Islet precursor cell (in vitro differentiated cells): Measurements from ENCODE around the gene CERS2.
A peak's percentile ranks its signal among the peaks of the same experiment; 100 is the strongest.
"Not testable (repeated sequence)": the region's sequence is repeated elsewhere in the genome, so short reads cannot be mapped to it uniquely, and the experiment has no call there.

Experiments used
- DNase-seq: peaks from one replicate; pipeline ENCODE4 v3.0.0-alpha.2; 2018

The CERS2 gene

GRCh38 chr1:150968491-150968890, 6.1 kb downstream of the CERS2 start:
- DNase-seq, result no peak

- no peak for DNase-seq
These were observed 6.7 kb downstream of the CERS2 start for GRCh38 chr1:150967936-150968335.

- DNase-seq, result no peak
These were observed 8.6 kb downstream of the CERS2 start for GRCh38 chr1:150966011-150966410.

- DNase-seq, result no peak
These were observed 9.0 kb downstream of the CERS2 start for GRCh38 chr1:150965605-150966004.

GRCh38 chr1:150964164-150964489, 10.5 kb downstream of the CERS2 start:
- DNase-seq, result no peak

- DNase-seq, result no peak
These were observed 11.1 kb downstream of the CERS2 start for GRCh38 chr1:150963321-150964163.

- no peak for DNase-seq
These were observed 12.9 kb downstream of the CERS2 start for GRCh38 chr1:150961756-150962155.

- no peak for DNase-seq
These were observed 14.0 kb downstream of the CERS2 start for GRCh38 chr1:150960646-150961045.

GRCh38 chr1:150957666-150958065, 17.0 kb downstream of the CERS2 start:
- DNase-seq, result no peak

- no peak for DNase-seq
These were observed 19.4 kb downstream of the CERS2 start for GRCh38 chr1:150955280-150955679.

GRCh38 chr1:150954708-150955107, 19.9 kb downstream of the CERS2 start:
- no peak for DNase-seq

GRCh38 chr1:150944856-150945255, 29.8 kb downstream of the CERS2 start:
- DNase-seq, result no peak

GRCh38 chr1:150931773-150932172, 42.9 kb downstream of the CERS2 start:
- DNase-seq, result no peak

GRCh38 chr1:150928775-150929174, 45.9 kb downstream of the CERS2 start:
- not testable (repeated sequence) for DNase-seq

- DNase-seq, result no peak
These were observed 46.3 kb downstream of the CERS2 start for GRCh38 chr1:150928286-150928685.

GRCh38 chr1:150927624-150928023, 47.0 kb downstream of the CERS2 start:
- DNase-seq, result no peak

- DNase-seq, result peak; percentile 98
These were observed 48.4 kb downstream of the CERS2 start, which contains the start of gene SETDB1 for GRCh38 chr1:150926097-150926741. SETDB1 (plus strand) TSS chr1:150926363; CDS start chr1:150927715, 1,352 bp downstream.

- DNase-seq, result no peak
These were observed 49.6 kb downstream of the CERS2 start for GRCh38 chr1:150925080-150925479.

- DNase-seq, result peak; percentile 82
These were observed 52.1 kb downstream of the CERS2 start for GRCh38 chr1:150922519-150922975.

- no peak for DNase-seq
These were observed 57.2 kb downstream of the CERS2 start for GRCh38 chr1:150917387-150917786.
